ENCODE data around the gene ZNF598. TPM values are rescaled to one million over a fixed set of nuclear protein-coding genes. Genes with fewer than 3 reads are reported as not detected.

The ZNF598 gene
- polyA plus RNA-seq, 2 of the 4 experiments (the other 2 are of a cell fraction) = 17.7 to 33.8 TPM

DNA sequence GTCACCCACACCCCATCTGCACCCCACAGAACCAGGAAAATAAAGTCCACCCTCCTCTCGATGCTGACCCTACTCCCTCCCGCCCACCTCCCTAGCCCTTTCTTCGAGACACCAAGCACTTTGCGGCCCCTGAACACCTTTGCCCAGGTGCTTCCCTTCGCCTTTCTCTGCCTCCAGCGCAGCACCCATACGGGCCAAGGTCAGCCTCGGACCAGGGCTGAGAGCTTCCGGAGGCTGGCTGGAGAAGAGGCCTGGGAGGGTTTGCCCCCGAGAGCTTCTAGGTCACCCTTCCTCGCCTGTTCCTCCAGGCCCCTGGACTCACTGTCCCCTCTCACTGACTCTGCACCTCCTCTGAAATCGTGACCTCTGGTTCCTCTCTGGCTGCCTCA is 14.4 kb upstream of the ZNF598 start (continued):
- TF ChIP-seq, protein P1, sequence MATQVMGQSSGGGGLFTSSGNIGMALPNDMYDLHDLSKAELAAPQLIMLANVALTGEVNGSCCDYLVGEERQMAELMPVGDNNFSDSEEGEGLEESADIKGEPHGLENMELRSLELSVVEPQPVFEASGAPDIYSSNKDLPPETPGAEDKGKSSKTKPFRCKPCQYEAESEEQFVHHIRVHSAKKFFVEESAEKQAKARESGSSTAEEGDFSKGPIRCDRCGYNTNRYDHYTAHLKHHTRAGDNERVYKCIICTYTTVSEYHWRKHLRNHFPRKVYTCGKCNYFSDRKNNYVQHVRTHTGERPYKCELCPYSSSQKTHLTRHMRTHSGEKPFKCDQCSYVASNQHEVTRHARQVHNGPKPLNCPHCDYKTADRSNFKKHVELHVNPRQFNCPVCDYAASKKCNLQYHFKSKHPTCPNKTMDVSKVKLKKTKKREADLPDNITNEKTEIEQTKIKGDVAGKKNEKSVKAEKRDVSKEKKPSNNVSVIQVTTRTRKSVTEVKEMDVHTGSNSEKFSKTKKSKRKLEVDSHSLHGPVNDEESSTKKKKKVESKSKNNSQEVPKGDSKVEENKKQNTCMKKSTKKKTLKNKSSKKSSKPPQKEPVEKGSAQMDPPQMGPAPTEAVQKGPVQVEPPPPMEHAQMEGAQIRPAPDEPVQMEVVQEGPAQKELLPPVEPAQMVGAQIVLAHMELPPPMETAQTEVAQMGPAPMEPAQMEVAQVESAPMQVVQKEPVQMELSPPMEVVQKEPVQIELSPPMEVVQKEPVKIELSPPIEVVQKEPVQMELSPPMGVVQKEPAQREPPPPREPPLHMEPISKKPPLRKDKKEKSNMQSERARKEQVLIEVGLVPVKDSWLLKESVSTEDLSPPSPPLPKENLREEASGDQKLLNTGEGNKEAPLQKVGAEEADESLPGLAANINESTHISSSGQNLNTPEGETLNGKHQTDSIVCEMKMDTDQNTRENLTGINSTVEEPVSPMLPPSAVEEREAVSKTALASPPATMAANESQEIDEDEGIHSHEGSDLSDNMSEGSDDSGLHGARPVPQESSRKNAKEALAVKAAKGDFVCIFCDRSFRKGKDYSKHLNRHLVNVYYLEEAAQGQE (IDR thresholded peaks at IDR 0.05) = no peak
- no peak for TF ChIP-seq RNF2 (IDR thresholded peaks at IDR 0.05; ENCODE audit: borderline replicate concordance, low read depth)

DNA sequence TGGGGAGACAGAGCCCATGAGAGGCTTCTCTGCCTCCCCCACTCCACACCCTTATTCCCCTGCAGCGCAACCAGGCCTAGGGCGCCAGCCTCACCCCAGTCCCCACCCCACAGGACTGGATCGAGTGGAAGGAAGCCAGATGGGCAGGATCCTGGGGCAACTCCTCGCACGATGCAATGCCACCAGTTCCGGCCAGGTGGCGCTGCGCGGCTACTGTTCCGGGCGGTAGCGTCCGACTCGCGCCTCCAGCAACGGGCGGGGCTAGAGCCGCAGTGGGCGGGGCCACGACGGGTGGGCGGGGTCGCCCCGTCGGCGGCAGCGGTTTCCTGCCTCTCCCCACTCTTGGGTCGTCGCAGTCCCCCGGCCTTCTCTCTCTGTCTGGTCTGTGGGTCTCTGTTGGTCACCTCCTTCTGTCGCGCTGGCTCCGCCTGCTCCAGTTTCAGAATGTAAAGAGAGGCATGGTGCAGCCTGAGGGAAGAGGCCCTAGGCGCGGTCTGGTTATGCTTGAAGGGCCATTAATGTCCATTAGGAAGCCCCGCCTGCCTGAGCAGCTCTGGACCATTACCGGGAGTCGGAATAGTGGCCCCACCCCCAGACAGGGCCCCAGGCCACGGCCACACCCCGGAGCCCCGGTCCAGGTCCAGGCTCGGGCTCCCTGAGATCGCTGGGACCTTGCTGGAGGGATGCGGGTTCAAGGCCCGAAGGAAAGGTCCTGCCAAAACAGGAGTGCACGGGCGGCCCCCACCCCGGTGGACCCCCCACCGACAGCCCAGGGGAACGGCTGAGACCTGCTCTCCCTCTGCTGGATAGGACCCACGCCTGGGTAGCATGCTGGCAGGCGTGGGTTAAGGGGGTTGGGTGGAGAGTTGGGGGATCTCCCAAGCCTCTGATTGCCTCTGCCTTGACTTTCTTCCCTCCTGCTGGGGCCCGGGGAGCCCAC is 13.7 kb upstream of the ZNF598 start:
- Histone ChIP-seq H3K27ac (peak overlapping the region; percentile 89 to 97), H3K4me1 (peaks cover 31% of the 10 kb centered on the region), H3K4me2 (peak overlapping the region; percentile 92), H3K4me3 (peak overlapping the region; percentile 34), H3K9me3 (no peaks in the 10 kb centered on the region)
- FAIRE-seq = peak; percentile 43
- peak; percentile 54 to 80 for ATAC-seq
- peak; percentile 88 to 92 for DNase-seq (ENCODE audit: low read depth in 1 of 2, low spot score in 1 of 2)
- CTCF ChIA-PET = interaction anchor here (0.5 to 7.8 kb wide), 43 partner anchors 9 to 924 kb away, joined by 3 to 117 read pairs (median 4); partner anchors contain the start of genes ECI1, NTHL1, PKD1 and TRAF7
- TF ChIP-seq JUN (IDR thresholded peaks at IDR 0.05) = peak in 1 of 2 experiments; percentile 47; a peak in 2 of 5 replicates
- TF ChIP-seq FOXS1 (CRISPR knock-in tag; IDR thresholded peaks at IDR 0.05) = no peak
- 0 out of 2 replicates have a peak, but pooled peaks have one; percentile 68 for TF ChIP-seq MYC (IDR thresholded peaks at IDR 0.05; ENCODE audit: borderline replicate concordance, low read length)
- no peak for TF ChIP-seq TFCP2L1 (CRISPR knock-in tag; IDR thresholded peaks at IDR 0.05)
- TF ChIP-seq POLR2A (IDR thresholded peaks at IDR 0.05; ENCODE audit: low read length) = peak; percentile 61
- TF ChIP-seq, protein P2, sequence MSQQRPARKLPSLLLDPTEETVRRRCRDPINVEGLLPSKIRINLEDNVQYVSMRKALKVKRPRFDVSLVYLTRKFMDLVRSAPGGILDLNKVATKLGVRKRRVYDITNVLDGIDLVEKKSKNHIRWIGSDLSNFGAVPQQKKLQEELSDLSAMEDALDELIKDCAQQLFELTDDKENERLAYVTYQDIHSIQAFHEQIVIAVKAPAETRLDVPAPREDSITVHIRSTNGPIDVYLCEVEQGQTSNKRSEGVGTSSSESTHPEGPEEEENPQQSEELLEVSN (IDR thresholded peaks at IDR 0.05; ENCODE audit: borderline replicate concordance, low read depth) = peak; percentile 7; the same call in 1 of the 2 replicates
- TF ChIP-seq, protein P3, sequence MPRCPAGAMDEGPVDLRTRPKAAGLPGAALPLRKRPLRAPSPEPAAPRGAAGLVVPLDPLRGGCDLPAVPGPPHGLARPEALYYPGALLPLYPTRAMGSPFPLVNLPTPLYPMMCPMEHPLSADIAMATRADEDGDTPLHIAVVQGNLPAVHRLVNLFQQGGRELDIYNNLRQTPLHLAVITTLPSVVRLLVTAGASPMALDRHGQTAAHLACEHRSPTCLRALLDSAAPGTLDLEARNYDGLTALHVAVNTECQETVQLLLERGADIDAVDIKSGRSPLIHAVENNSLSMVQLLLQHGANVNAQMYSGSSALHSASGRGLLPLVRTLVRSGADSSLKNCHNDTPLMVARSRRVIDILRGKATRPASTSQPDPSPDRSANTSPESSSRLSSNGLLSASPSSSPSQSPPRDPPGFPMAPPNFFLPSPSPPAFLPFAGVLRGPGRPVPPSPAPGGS (IDR thresholded peaks at IDR 0.05) = 0 out of 3 replicates have a peak, but pooled peaks have one; percentile 19
- peak; percentile 65 for TF ChIP-seq MAZ (IDR thresholded peaks at IDR 0.05; ENCODE audit: borderline replicate concordance, low read depth, low read length)
- no peak for TF ChIP-seq EHF (CRISPR knock-in tag; IDR thresholded peaks at IDR 0.05)
- TF ChIP-seq ESRRA (IDR thresholded peaks at IDR 0.05; ENCODE audit: borderline replicate concordance, low read length) = no peak
- TF ChIP-seq, protein P4, sequence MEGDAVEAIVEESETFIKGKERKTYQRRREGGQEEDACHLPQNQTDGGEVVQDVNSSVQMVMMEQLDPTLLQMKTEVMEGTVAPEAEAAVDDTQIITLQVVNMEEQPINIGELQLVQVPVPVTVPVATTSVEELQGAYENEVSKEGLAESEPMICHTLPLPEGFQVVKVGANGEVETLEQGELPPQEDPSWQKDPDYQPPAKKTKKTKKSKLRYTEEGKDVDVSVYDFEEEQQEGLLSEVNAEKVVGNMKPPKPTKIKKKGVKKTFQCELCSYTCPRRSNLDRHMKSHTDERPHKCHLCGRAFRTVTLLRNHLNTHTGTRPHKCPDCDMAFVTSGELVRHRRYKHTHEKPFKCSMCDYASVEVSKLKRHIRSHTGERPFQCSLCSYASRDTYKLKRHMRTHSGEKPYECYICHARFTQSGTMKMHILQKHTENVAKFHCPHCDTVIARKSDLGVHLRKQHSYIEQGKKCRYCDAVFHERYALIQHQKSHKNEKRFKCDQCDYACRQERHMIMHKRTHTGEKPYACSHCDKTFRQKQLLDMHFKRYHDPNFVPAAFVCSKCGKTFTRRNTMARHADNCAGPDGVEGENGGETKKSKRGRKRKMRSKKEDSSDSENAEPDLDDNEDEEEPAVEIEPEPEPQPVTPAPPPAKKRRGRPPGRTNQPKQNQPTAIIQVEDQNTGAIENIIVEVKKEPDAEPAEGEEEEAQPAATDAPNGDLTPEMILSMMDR (IDR thresholded peaks at IDR 0.05) = peak; percentile 93
- TF ChIP-seq, protein P5, sequence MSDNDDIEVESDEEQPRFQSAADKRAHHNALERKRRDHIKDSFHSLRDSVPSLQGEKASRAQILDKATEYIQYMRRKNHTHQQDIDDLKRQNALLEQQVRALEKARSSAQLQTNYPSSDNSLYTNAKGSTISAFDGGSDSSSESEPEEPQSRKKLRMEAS (IDR thresholded peaks at IDR 0.05) = peak; percentile 16; the same call in 1 of the 2 replicates
- peak; percentile 94 for TF ChIP-seq SMC3 (IDR thresholded peaks at IDR 0.05)
- TF ChIP-seq RAD21 (conservative IDR thresholded peaks at IDR 0.05 in 1 of 2, IDR thresholded peaks at IDR 0.05 in 1 of 2) = peak; percentile 94 to 97
- no peak for TF ChIP-seq BHLHE40 (IDR thresholded peaks at IDR 0.05; ENCODE audit: low read depth, low read length)
- no peak for TF ChIP-seq KDM1A (IDR thresholded peaks at IDR 0.05; ENCODE audit: low read depth)
- 24% methylated on average over 20 of the region's 53 CpGs for WGBS (ENCODE audit: missing lambda C conversion rate)
- POLR2A ChIA-PET = interaction anchor here (0.9 to 2.7 kb wide), 3 partner anchors 59 to 132 kb away, joined by 4 to 19 read pairs (median 5); partner anchors contain the start of genes RPS2 and TRAF7
